Activated T-helper 9 cell treated with anti-CD3 and anti-CD28 coated beads, Interleukin-2, amount 50 U/mL, for 16 hours (primary cell): Measurements from ENCODE around the gene SLC7A7.
"Not testable (repeated sequence)": the region's sequence is repeated elsewhere in the genome, so short reads cannot be mapped to it uniquely, and the experiment has no call there.

Source experiments
- DNase-seq: peaks from one replicate; pipeline ENCODE4 v3.0.0-alpha.2; 2020; ENCODE audit warnings: low read depth

Gene SLC7A7

DNA sequence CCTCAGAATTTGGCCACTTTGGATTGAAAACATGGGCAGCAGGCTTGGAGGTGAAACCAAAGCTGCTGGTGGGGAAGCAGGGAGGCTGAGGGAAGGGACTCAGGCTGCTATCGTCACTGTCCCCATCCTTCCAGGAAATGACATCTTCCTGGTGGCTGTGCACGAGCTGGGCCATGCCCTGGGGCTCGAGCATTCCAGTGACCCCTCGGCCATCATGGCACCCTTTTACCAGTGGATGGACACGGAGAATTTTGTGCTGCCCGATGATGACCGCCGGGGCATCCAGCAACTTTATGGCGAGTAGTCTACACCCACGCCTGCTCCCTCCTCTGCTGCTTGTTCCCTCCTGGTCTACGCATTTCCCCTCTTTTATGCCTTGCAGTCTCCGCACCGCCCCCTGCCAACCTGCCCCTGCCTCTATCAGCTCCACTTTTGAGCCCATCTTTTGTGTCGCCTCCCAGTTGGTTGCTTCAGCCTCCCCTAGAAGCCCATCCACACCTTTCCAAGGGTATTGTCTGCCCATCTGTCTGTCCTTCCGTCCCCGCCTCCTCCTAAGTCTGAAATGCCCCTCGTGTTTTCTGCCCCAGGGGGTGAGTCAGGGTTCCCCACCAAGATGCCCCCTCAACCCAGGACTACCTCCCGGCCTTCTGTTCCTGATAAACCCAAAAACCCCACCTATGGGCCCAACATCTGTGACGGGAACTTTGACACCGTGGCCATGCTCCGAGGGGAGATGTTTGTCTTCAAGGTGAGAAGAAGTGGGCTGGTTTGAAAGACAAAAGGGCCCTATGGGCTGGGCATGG, 28.1 kb upstream of the SLC7A7 start:
- no peak for DNase-seq

DNA sequence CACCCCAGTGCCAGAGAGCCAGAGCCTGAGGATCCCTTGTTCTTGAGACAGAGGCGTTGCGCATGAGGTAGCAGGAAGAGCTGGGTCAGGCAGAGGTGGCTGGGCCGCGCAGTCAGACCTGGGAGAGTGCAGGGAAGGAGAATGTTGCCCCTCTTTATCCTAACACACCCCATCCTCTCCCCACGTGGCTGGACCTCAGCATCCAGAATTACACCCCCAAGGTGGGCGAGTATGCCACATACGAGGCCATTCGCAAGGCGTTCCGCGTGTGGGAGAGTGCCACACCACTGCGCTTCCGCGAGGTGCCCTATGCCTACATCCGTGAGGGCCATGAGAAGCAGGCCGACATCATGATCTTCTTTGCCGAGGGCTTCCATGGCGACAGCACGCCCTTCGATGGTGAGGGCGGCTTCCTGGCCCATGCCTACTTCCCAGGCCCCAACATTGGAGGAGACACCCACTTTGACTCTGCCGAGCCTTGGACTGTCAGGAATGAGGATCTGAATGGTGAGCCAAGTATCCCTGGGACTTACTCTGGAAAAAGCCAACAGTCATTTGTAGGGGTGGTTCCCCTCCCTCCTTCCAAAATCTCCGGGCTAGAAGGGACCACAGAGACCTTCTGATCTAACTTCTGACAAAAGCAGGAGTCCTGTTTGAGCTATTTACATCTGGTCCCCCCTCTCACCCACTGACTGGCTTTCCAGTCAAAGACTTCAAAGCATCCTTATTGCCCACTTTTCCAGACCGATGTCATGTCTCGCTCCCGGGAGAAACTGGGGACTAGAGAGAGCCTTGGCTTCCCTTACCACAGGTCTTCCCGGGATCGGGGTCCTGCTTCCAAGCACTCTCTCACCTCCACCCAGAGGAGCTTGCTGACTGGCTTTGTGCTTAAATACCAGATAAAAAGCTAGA, 27.2 kb upstream of the SLC7A7 start:
- no peak for DNase-seq

DNA sequence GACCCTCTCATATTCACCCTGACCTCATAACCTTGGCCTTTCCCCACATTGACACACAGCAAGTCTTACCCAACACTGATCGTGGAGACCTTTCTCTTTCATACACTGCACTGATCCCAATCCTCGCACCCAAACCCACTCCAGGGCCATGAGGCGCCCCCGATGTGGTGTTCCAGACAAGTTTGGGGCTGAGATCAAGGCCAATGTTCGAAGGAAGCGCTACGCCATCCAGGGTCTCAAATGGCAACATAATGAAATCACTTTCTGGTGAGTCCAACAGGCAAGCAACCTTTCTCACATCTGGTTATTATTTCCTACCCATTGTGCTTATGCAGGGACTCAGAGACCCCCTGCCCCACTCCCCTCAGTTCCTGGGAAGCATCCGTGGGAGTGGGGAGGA, 26.5 kb upstream of the SLC7A7 start:
- no peak for DNase-seq

DNA sequence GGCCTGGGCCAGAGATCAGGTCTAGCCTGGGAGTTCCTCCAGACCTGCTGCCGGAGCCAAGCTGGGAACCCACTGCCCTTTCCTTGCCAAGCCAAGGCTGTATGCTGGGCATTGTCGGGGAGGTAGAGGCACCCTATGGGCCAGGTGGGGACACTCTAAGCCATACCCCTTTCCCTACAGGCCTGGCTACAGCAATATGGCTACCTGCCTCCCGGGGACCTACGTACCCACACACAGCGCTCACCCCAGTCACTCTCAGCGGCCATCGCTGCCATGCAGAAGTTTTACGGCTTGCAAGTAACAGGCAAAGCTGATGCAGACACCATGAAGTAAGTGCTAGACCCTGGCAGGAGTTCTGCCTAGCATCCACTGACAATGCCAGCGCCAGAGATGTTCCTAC, 26.1 kb upstream of the SLC7A7 start:
- no peak for DNase-seq

DNA sequence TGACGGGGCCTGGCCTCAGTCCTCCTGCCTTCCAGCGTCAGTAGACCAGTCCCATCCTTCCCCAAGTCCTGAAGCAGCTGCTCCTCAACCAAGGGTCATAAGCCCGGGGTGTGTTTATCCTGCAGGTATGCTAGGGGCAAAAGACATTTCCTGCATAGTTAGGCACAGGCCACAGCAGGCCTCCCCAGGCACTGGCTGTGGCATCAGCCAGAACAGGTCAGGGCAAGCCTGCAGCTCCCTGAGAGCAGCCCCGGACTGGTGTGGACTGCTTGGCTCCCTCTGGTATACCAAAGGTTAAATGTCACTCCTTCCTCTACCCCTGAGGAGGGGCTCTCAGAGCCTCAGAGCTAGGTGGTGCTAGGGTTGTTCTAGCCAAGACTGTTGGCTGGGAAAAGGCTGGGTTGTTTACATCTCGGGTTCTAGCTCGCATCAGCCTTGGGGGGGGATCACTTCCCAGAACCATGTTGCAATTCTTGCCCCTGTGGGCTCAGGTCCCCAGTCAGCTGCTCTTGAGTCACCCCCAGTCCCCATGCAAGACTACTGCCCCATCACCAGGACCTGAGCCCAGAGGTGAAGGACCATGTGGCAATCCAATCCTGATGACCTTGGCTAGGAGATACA, 24.0 kb upstream of the SLC7A7 start:
- DNase-seq: no peak

DNA sequence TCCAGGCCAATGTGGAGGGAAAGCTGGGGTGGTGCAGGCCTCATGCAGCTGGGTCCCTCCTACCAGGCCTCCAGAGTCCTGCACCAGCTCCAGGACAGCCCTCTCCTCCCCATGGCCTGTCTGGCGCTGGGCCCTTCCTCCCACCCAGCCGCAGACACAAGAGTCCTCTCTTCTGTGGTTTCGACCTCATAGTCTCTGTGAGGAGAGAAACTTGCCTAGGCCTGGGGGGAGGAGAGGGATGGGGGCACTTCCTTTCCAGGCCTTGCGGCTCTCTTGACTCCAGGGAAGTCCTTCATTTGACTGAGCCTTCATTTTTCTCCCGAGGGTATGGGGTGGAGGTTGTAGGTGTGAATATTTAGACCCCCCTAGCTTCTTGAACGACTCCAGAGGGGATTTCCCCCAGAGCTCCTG, 23.4 kb upstream of the SLC7A7 start:
- no peak for DNase-seq

DNA sequence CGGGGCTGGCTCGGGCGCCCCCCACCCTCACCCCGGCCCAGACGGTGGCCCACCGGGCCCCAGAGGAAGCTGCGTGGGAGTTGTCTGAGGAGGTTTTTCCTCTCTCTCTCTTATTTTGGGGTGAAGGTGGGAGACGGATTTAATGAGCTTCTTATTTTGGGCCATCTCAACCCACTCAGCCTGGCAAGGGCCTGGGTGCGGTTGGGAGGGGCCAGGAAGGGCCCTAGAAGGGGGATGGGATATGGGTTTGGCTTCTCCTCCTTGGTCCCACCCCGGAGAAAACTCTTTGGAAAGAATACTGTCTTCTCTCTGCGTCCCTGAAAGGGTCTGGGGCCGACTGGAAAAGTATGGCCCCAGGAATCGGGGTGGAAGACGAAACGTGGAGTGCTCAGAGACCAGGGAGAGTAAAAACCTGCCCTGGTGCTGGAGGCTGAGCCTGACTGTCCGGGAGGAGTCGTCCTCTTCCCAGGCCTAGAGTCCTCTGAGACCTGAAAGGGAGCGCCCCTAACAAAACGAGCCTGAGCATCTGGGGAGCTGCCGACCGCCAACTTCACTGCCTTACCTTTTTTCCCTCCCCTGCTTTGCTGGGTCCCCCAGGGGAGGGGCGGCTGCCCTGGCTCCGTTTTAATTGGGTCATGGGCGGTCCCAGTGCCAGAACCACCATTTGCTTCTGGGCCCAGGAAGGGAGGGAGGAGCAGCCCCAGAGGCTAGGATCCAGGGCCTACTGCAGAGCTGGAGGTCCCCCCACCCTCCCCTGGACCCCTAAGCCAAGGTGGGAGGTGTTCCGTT, 22.7 kb upstream of the SLC7A7 start:
- no peak for DNase-seq

DNA sequence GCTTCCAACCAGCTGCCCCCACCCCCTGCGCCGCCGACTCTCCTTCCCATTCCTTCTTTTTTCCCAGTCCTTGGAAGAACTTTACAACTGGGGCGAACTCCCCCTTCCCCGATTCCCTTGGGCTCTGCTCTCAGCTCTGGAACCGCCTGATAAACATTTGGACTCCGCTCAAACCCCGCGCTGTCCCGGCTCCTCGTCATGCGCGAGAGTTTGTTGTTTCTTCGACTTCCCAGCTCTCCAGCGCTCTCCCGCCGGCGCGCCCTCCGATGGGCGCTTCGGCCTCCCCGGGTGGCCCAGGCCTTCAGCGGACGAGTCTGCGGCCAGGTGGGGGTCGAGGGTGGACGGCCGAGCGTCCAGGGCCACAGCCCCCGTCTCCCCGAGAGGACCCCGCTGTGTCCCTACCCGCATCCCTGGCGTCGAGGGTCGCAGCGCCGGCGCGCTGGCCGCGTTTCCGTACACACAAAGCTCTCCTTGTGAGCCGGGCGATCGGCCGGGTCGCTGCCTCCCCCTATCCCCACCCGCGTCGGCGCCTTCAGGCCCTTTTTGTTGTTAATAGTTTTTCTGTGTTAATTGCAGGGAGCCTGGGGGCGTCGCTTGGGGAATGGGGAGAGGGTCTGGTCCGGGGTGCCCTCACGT, 22.0 kb upstream of the SLC7A7 start:
- DNase-seq: no peak

DNA sequence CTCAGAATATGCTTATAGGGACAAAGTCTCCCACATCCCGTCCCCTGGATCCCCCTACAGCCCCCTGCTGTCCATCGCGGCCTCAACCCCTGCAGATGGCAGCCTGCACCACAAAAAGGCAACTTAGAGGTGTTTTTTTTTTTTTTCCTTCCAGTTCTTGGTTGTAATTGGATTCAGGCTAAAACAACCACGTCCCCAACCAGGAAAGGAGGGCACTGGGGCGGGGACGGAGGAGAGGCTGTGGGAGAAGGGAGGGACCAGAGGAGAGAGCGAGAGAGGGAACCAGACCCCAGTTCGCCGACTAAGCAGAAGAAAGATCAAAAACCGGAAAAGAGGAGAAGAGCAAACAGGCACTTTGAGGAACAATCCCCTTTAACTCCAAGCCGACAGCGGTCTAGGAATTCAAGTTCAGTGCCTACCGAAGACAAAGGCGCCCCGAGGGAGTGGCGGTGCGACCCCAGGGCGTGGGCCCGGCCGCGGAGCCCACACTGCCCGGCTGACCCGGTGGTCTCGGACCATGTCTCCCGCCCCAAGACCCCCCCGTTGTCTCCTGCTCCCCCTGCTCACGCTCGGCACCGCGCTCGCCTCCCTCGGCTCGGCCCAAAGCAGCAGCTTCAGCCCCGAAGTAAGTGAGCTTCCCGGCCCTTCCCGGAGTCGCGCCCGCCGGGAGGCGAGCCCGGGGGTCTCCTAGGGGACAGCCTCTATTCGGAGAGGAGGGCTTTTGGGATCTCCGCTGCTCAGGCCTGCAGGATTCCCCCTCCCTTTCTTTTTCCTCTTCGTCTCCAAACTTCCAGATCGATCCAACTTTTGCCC, 21.3 kb upstream of the SLC7A7 start, which contains the start of gene MMP14:
Gene MMP14 (plus strand): TSS at position 285 of the 813 bp plus-strand sequence. CDS start 233 bp downstream, at position 518.
- no peak for DNase-seq

DNA sequence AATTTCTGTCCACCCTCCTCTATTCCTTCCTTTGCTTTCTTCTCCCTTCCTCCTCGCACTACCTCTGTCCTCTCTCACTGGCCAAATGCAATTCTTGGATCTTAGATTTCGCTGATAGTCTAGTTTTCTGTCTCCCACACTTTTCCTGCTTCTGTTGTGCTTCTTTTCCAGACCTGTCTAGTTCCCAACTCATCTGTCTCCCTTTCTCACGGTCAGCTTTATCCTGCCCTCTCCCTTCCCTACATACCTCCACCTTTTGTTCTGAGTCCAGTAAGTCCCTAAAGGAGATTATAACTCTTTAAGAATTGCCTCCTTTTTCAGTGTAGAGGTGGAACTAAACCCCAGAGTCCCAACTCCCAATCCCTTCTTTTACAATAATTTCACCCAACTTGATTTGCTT, 20.3 kb upstream of the SLC7A7 start:
- no peak for DNase-seq

DNA sequence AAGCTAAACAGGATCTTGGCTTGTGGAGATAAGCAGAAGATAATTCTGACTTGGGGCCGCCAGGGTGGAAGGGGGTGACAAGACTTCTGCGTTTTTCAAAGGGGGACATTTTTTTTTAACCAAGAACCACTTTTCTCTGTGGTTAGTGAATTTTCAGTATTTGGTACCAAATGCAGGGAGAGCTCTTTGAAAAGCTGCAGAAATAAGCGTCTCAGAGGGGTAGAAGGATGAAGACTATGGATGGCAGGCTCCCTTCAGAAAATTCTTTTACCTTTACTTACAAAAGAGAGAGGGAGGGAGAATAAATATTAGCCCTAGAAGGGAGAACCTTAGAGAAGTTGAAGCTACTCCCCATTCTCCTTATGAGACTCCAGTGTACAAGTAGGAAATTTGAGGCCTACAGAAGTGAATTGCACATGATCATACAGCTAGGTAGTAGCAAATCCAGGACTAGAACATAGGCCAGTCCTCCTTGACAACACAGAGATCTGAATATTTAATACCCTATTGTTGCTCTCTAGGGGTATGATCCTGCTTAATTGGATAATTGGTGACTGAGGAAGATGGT, 15.3 kb upstream of the SLC7A7 start:
- no peak for DNase-seq

DNA sequence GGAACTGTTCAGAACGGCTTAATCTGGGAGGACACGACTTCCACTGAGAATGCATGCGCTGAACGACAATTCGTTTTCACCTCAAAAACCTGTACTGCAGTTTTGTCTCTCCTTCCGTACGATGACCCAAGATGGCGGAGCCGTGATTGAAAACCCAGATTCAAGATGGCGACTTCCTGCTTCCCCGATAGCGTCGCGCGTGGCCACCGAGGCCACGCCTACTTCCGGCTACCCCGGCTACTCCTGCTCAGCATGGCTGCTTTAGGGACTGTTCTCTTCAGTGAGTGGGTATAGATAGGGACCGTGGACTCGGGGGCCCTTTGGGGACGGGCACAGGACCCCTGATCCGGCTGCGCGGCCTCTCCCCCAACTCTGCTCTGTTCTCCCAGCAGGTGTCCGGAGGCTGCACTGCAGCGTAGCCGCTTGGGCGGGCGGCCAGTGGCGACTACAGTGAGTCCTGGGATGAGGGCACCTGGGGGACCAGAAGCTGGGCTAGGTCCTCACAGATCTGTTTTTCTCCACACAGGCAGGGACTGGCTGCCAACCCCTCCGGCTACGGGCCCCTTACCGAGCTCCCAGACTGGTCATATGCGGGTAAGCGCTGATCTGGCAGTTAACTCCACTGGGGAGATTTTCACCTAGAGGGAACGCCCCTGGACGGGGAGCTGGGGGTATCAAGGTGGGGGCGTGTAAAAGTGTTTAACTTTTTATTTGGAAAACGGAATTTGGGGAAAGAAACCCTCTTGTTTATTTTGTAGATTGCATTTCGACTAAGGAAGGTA, 14.6 kb upstream of the SLC7A7 start, which contains the start of gene MRPL52:
Gene MRPL52 (plus strand): TSS at position 227 of the 782 bp plus-strand sequence. CDS start 26 bp downstream, at position 253.
- peak; percentile 87 for DNase-seq

DNA sequence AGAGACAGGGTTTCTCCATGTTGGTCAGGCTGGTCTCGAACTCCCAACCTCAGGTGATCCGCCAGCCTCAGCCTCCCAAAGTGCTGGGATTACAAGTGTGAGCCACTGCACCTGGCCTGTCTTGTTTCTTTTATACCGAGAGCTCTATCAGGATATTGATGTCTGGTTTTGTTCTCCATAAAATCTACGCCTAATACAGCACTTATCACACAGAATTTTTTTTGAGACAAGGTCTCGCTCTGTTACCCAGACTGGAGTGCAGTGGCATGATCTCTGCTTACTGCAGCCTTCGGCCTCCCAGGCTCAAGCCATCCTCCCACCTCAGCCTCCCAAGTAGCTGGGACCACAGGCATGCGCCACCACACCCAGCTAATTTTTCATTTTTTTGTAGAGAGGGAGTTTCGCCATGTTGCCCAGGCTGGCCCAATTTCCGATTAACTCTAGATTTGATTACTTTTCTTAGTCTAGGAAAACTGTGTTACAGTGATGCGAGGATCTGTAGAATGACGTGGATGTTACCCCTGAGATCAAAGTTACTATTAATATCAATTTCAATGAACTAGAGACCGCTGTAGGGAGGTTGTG, 13.9 kb upstream of the SLC7A7 start:
- DNase-seq: not testable (repeated sequence)

DNA sequence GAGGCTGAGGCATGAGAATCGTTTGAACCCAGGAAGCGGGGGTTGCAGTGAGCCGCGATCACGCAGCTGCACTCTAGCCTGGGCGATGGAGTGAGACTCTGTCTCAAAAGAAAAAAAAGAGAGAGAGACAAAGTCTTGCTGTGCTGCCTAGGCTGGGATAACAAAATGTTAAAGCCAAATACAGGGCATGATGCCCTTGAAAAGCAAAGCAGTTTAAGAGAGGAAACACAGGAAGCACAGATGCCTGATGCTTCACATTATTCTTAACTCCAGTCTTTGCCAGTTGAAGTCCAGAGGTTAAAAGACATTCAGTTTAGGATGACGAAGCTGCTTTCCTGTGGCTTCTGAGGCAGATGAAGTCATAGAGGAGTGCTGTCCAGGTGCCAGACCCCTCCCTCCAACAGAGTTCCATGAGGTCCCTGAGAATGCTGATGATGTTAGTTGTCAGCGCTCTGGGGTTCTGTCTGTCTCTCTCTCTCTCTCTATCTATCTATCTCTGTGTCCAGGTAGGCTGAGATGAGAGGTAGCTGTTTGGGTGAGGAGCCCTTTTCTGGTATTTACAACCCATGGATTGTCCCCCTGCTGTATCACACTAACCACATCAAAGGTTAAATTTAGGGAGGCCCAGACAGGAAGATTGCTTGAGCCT, 9.6 kb upstream of the SLC7A7 start:
- no peak for DNase-seq

DNA sequence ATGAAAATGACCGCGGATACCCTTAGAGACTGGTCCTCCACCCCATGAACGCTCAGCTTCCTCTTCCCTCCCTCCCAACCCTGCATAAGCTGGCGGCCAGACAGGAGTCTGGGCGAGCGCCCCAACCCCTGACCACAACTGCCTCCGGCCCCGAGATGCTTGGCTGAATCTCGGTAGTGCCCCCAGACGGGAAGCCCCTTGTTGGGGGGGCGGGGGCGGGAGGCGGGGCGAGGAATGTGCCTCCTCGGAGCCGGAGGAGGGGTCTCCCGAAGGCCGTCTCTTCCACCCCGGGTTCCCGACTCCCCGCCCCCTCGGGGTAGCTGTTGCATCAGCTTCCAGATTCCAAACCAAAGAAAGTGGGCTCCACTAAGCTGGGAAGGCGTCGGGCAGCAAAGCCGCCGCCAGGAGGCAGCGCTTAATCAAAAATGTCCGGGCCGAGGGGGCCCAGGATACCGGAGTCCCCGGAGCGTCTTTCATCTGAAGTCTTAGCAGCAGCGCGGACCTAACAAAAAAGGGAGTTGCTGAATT, 7.4 kb upstream of the SLC7A7 start:
- peak; percentile 49 for DNase-seq

DNA sequence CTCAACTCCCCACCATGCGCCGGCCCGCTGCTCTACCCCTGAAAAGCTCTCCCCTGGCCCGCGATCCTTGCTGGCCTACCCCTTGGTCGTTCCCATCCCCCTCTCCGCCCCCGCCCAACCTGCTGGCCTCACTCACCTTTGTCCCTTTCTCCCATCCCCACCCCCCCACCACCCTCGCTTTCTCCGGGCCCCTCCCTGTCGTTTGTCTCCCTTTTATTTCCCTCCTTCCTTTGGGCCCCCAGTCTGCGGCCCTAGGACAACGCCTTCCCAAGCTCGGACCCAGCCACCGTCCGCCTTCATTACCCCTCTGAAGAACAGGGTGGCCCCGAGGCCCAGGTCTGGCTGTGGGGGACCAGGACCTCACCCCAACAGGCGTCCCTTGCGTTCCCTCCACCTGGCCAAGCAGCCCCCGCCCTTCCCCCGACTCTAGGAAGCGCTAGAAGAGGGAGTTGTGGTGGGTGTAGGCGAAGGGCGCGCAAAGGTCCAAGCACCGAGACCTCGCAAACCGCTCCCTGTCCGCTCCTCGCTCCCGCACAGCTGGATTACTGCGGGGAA, 6.9 kb upstream of the SLC7A7 start:
- DNase-seq: no peak

DNA sequence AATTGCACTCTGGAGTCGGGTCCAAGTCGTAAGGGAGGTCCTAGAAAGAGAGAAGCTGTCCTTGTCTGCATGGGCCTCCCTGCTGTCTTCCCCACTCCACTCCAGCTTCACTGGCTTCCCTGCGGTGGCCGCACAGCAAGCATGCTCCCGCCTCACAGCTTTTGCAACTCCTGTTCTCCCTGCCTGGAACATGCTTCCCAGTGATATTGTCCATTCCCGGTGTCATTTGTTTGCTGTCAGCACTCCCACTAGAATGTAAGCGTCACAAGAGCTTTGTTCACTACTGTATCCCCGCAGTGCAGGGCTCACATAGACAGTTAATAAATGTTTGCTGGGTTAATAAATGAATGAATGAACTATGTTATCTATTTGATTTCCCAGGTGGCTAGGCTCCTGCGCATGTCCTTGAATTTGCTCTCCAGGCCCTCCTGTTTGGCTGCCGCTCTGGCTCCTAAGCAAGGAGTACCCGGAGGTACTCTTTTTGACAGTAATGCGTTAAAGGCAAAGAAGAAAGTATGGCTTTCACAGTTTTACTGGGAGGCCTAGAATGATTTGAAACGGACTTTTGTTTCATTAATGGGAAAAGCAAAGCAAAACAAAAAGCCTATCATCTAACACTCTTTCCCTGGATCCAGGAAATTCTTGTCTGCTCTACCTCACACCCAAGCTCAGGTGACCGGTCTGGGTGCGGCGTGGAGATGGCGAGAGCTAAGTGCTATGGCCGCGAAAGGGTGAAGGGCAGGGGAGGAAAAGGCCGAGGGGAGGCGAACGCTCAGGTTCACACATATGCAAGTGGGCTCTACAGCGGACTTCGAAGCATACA, 6.2 kb upstream of the SLC7A7 start:
- DNase-seq: no peak
